SJCRH30 (cell line): ENCODE results near the gene LEF1. TPM values are rescaled to one million over a fixed set of nuclear protein-coding genes. Genes with fewer than 3 reads are reported as not detected.
"Not testable (repeated sequence)": the region's sequence is repeated elsewhere in the genome, so short reads cannot be mapped to it uniquely, and the experiment has no call there.

Experiments
- DNase-seq, 2 experiments: peaks; one replicate each; pipeline ENCODE4 v3.0.0-alpha.2; 2015 to 2020
- H3K27ac ChIP-seq: fragments of 250-450 bp; sonication (Bioruptor Pico); 2 replicates; pipeline ENCODE4 v1.5.1; 2020; ENCODE audit warnings: mild to moderate bottlenecking, moderate library complexity
- H3K27me3 ChIP-seq: fragments of 250-450 bp; sonication (Bioruptor Pico); 2 replicates; pipeline ENCODE4 v1.5.1; 2020; ENCODE audit warnings: mild to moderate bottlenecking, moderate library complexity
- H3K36me3 ChIP-seq: fragments of 250-450 bp; sonication (Bioruptor Pico); 2 replicates; pipeline ENCODE4 v1.5.1; 2020; ENCODE audit warnings: mild to moderate bottlenecking, moderate library complexity
- H3K4me1 ChIP-seq: fragments of 250-450 bp; sonication (Bioruptor Pico); 2 replicates; pipeline ENCODE4 v1.5.1; 2020; ENCODE audit warnings: mild to moderate bottlenecking, moderate library complexity
- H3K4me3 ChIP-seq: fragments of 250-450 bp; sonication (Bioruptor Pico); 2 replicates; pipeline ENCODE4 v1.5.1; 2020; ENCODE audit warnings: mild to moderate bottlenecking, moderate library complexity
- H3K9me3 ChIP-seq: fragments of 250-450 bp; sonication (Bioruptor Pico); replicated peaks from 2 replicates; pipeline ENCODE4 v1.5.1; 2020; ENCODE audit warnings: mild to moderate bottlenecking, moderate library complexity
- total RNA-seq: library from RNA; depleted of rRNA; stranded (reverse); fragments of >200 nt; shearing (Covaris generic); gene quantifications from 2 replicates; pipeline ENCODE4 v1.2.3, GENCODE V29; 2014

Gene LEF1
- total RNA-seq, 1 experiment from 2014 or later = 84.4 TPM

GRCh38 chr4:108056418-108056817 lies 112.3 kb downstream of the LEF1 start:
- H3K4me1 ChIP-seq = peaks cover 3% of the 10 kb centered on the region; the same call in 1 of the 2 replicates
- no peak overlapping the region for H3K4me3 ChIP-seq
- no peaks in the 10 kb centered on the region for H3K9me3 ChIP-seq
- H3K27ac ChIP-seq = no peak overlapping the region
- no peak for DNase-seq
- peaks cover 13% of the 10 kb centered on the region; the same call in 1 of the 2 replicates for H3K36me3 ChIP-seq
- H3K27me3 ChIP-seq = no peaks in the 10 kb centered on the region

- Histone ChIP-seq H3K4me1 (peaks cover 3% of the 10 kb centered on the region; the same call in 1 of the 2 replicates), H3K9me3 (no peaks in the 10 kb centered on the region), H3K27ac (no peak overlapping the region), H3K4me3 (no peak overlapping the region), H3K36me3 (peaks cover 9% of the 10 kb centered on the region; the same call in 1 of the 2 replicates), H3K27me3 (no peaks in the 10 kb centered on the region)
- DNase-seq = no peak
These were observed 112.9 kb downstream of the LEF1 start for GRCh38 chr4:108055787-108056186.

GRCh38 chr4:108054025-108054638 lies 114.6 kb downstream of the LEF1 start:
- Histone ChIP-seq H3K27me3 (no peaks in the 10 kb centered on the region), H3K4me3 (no peak overlapping the region), H3K9me3 (no peaks in the 10 kb centered on the region), H3K4me1 (peaks cover 3% of the 10 kb centered on the region; the same call in 1 of the 2 replicates), H3K36me3 (peaks cover 3% of the 10 kb centered on the region; the same call in 1 of the 2 replicates), H3K27ac (no peak overlapping the region)
- no peak for DNase-seq

- Histone ChIP-seq H3K36me3 (peaks cover 3% of the 10 kb centered on the region; the same call in 1 of the 2 replicates), H3K27me3 (no peaks in the 10 kb centered on the region), H3K27ac (no peak overlapping the region), H3K4me1 (no peaks in the 10 kb centered on the region), H3K9me3 (no peaks in the 10 kb centered on the region), H3K4me3 (no peak overlapping the region)
- no peak for DNase-seq
These were observed 115.5 kb downstream of the LEF1 start for GRCh38 chr4:108053251-108053711.

GRCh38 chr4:108052558-108053120 lies 116.1 kb downstream of the LEF1 start:
- H3K27ac ChIP-seq = no peak overlapping the region
- no peak overlapping the region for H3K4me3 ChIP-seq

GRCh38 chr4:108051343-108051742 lies 117.4 kb downstream of the LEF1 start:
- Histone ChIP-seq H3K4me1 (no peaks in the 10 kb centered on the region), H3K27me3 (no peaks in the 10 kb centered on the region), H3K9me3 (no peaks in the 10 kb centered on the region), H3K4me3 (no peak overlapping the region), H3K36me3 (peaks cover 16% of the 10 kb centered on the region; the same call in 1 of the 2 replicates), H3K27ac (no peak overlapping the region)
- DNase-seq = no peak

More at GRCh38 chr4:108052558-108053120, 116.1 kb downstream of the LEF1 start:
- Histone ChIP-seq H3K9me3 (no peaks in the 10 kb centered on the region), H3K4me1 (no peaks in the 10 kb centered on the region), H3K27me3 (no peaks in the 10 kb centered on the region), H3K36me3 (peaks cover 3% of the 10 kb centered on the region; the same call in 1 of the 2 replicates)
- DNase-seq = no peak

GRCh38 chr4:108050166-108051111 lies 118.3 kb downstream of the LEF1 start:
- peaks cover 16% of the 10 kb centered on the region; the same call in 1 of the 2 replicates for H3K36me3 ChIP-seq

GRCh38 chr4:108049406-108049805 lies 119.3 kb downstream of the LEF1 start:
- no peaks in the 10 kb centered on the region for H3K27me3 ChIP-seq
- H3K27ac ChIP-seq = no peak overlapping the region
- H3K4me3 ChIP-seq = no peak overlapping the region
- no peaks in the 10 kb centered on the region for H3K9me3 ChIP-seq
- H3K4me1 ChIP-seq = no peaks in the 10 kb centered on the region
- DNase-seq = no peak
- peaks cover 16% of the 10 kb centered on the region; the same call in 1 of the 2 replicates for H3K36me3 ChIP-seq

More at GRCh38 chr4:108050166-108051111, 118.3 kb downstream of the LEF1 start:
- not testable (repeated sequence) for H3K9me3 ChIP-seq, H3K4me1 ChIP-seq, H3K27me3 ChIP-seq, H3K4me3 ChIP-seq, H3K27ac ChIP-seq, DNase-seq

- no peak overlapping the region for H3K27ac ChIP-seq
- DNase-seq = no peak
- H3K4me3 ChIP-seq = no peak overlapping the region
- H3K4me1 ChIP-seq = no peaks in the 10 kb centered on the region
- H3K27me3 ChIP-seq = no peaks in the 10 kb centered on the region
- no peaks in the 10 kb centered on the region for H3K9me3 ChIP-seq
- peaks cover 16% of the 10 kb centered on the region; the same call in 1 of the 2 replicates for H3K36me3 ChIP-seq
These were observed 119.7 kb downstream of the LEF1 start for GRCh38 chr4:108048997-108049396.

- Histone ChIP-seq H3K9me3 (no peaks in the 10 kb centered on the region), H3K36me3 (peaks cover 12% of the 10 kb centered on the region; the same call in 1 of the 2 replicates), H3K27me3 (no peaks in the 10 kb centered on the region), H3K27ac (no peak overlapping the region), H3K4me1 (no peaks in the 10 kb centered on the region), H3K4me3 (no peak overlapping the region)
- no peak for DNase-seq
These were observed 120.6 kb downstream of the LEF1 start for GRCh38 chr4:108048157-108048556.

GRCh38 chr4:108047199-108047598 lies 121.5 kb downstream of the LEF1 start:
- no peaks in the 10 kb centered on the region for H3K9me3 ChIP-seq
- H3K27ac ChIP-seq = no peak overlapping the region
- no peak for DNase-seq
- H3K27me3 ChIP-seq = no peaks in the 10 kb centered on the region
- no peak overlapping the region for H3K4me3 ChIP-seq
- H3K36me3 ChIP-seq = peaks cover 12% of the 10 kb centered on the region; the same call in 1 of the 2 replicates
- no peaks in the 10 kb centered on the region for H3K4me1 ChIP-seq

- Histone ChIP-seq H3K27me3 (no peaks in the 10 kb centered on the region), H3K9me3 (no peaks in the 10 kb centered on the region), H3K27ac (no peak overlapping the region), H3K4me1 (no peaks in the 10 kb centered on the region), H3K4me3 (no peak overlapping the region), H3K36me3 (peaks cover 12% of the 10 kb centered on the region; the same call in 1 of the 2 replicates)
- no peak for DNase-seq
These were observed 123.1 kb downstream of the LEF1 start for GRCh38 chr4:108045687-108046024.

- no peaks in the 10 kb centered on the region; the same call in 1 of the 2 replicates for H3K9me3 ChIP-seq
- no peak for DNase-seq
- no peak overlapping the region for H3K4me3 ChIP-seq
- no peaks in the 10 kb centered on the region for H3K4me1 ChIP-seq
- no peaks in the 10 kb centered on the region for H3K27me3 ChIP-seq
- peaks cover 12% of the 10 kb centered on the region; the same call in 1 of the 2 replicates for H3K36me3 ChIP-seq
- no peak overlapping the region for H3K27ac ChIP-seq
These were observed 123.6 kb downstream of the LEF1 start for GRCh38 chr4:108044951-108045686.

- Histone ChIP-seq H3K27ac (no peak overlapping the region), H3K36me3 (peaks cover 12% of the 10 kb centered on the region; the same call in 1 of the 2 replicates), H3K9me3 (no peaks in the 10 kb centered on the region; the same call in 1 of the 2 replicates), H3K4me1 (no peaks in the 10 kb centered on the region), H3K27me3 (no peaks in the 10 kb centered on the region), H3K4me3 (no peak overlapping the region)
- DNase-seq = peak in 1 of 2 experiments; percentile 12
These were observed 125.2 kb downstream of the LEF1 start for GRCh38 chr4:108043526-108043925.
